HepG2 (cell line): ENCODE results near the gene GRHL3. TPM values are rescaled to one million over a fixed set of nuclear protein-coding genes. Genes with fewer than 3 reads are reported as not detected.

Experiments
- AKNA ChIP-seq: sonication (generic); formaldehyde crosslinking; IDR thresholded peaks from 2 replicates; pipeline ENCODE4 v1.4.0; 2020; ENCODE audit warnings: missing genetic modification reagents, borderline replicate concordance
- FOXP4 ChIP-seq: sonication (generic); formaldehyde crosslinking; IDR thresholded peaks from 2 replicates; pipeline ENCODE4 v1.4.0; 2020; ENCODE audit warnings: missing genetic modification reagents
- PAWR ChIP-seq: sonication (generic); formaldehyde crosslinking; IDR thresholded peaks from 2 replicates; pipeline ENCODE4 v1.4.0; 2020; ENCODE audit warnings: missing genetic modification reagents, mild to moderate bottlenecking, borderline replicate concordance
- PRMT3 ChIP-seq: sonication (generic); formaldehyde crosslinking; IDR thresholded peaks from 2 replicates; pipeline ENCODE4 v1.8.1; 2022; ENCODE audit warnings: low read depth, mild to moderate bottlenecking, moderate library complexity, missing genetic modification reagents, borderline replicate concordance
- RBAK ChIP-seq: sonication (generic); formaldehyde crosslinking; IDR thresholded peaks from 2 replicates; pipeline ENCODE4 v1.5.1; 2020; ENCODE audit warnings: mild to moderate bottlenecking, missing genetic modification reagents
- polyA plus RNA-seq, 8 experiments: library from polyadenylated mRNA; depleted of rRNA in 3 of 8; stranded (reverse) in 7 of 8; unstranded in 1 of 8; fragments of >200 nt; fragmentation: Illumina TruSeq in 4 of 8; extraction: Trizol in 4 of 8; gene quantifications; 2 replicates each; pipeline versions ENCODE4 v1.2.1 to v1.2.3, GENCODE V29; 2011 to 2016; ENCODE audit warnings: low read depth in 4 of 8, missing spikeins in 1 of 8, mixed read lengths in 1 of 8; ENCODE audit not compliant: insufficient read depth in 1 of 8
- total RNA-seq, 5 experiments: library from RNA; depleted of rRNA; stranded (reverse); fragments of >200 nt; fragmentation: Illumina TruSeq; extraction: Trizol; gene quantifications; 2 replicates each; pipeline ENCODE4 v1.2.3, GENCODE V29; 2016; ENCODE audit warnings: low read depth in 1 of 5

Gene GRHL3
- total and polyA plus RNA-seq, 2 of the 13 experiments (the other 11 are each of a cell fraction or from before 2014, with no cell fraction given), result not detected

- TF ChIP-seq FOXP4 (CRISPR knock-in tag) (no peak), PAWR (no peak), AKNA (CRISPR knock-in tag) (no peak), PRMT3 (CRISPR knock-in tag) (no peak), RBAK (CRISPR knock-in tag) (no peak)
These were observed 26.2 kb downstream of the GRHL3 start (continued) for GRCh38 chr1:24345334-24345733.
